NCI-H1436 (cell line): ENCODE data around the gene NMS.
"Not testable (repeated sequence)": the region's sequence is repeated elsewhere in the genome, so short reads cannot be mapped to it uniquely, and the experiment has no call there.

Experiments
- DNase-seq: peaks from one replicate; lab custom pipeline; 2025; lab: John Stamatoyannopoulos, UW

Gene NMS

GRCh38 chr2:100470182-100470581 is at the start of gene NMS:
NMS (plus strand) TSS chr2:100470482; CDS start chr2:100470489, 7 bp downstream.
- no peak for DNase-seq

DNA sequence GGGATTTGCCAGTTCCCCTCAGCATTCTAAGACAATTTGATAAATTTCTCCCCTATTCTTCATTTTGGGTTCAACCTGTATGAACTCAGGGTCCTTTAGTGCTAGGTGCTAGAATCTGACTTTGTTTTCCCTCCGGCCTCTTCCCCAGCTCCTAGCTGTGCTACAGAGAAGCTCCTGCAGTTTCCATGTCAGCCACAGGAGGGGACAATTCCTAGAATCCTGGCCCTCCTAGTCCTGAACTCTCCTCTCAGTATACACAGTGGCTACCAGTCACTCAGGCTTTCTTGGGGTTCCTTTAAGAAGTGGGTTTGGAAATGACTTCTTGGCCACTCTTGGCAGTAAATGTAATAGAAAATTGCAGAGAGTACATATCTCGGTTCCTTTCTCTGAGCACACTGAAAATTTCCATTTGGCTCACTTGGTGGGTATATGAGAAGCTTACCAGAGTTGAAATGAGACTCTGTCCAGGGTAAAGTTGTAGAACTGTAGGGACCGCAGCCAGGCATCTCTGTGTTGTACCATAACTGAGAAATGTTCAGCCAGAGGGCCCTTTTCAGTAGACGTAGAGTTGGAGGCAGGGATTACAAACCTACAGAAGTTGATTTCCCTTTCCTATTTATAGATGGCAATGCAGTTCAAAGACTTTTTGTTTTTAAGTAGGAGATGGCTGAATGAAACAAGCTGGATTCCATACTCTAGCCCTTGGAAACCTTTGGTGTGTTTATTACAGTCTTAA is 47.8 kb upstream of the NMS start:
- no peak for DNase-seq

GRCh38 chr2:100423631-100424030 is 46.7 kb upstream of the NMS start:
- DNase-seq, result no peak

- no peak for DNase-seq
Observed at GRCh38 chr2:100424277-100424875, 45.9 kb upstream of the NMS start.

DNA sequence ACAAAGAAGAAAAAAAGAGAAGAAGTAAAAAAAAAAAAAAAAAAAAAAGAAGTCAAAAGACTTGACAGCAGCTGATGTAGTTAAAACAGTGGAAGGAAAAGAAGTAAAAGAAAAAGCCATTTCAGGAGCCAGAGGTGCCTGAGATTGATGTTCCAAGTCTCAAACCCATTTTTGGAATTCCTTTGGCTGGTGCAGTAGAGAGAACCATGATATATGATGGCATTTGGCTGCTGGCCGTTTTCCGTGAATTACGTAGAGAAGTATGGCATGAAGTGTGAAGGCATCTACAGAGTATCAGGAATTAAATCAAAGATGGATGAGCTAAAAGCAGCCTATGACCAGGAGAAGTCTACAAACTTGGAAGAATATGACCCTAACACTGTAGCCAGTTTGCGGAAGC is 45.2 kb upstream of the NMS start:
- no peak for DNase-seq

GRCh38 chr2:100425573-100426383 is 44.5 kb upstream of the NMS start:
- DNase-seq, result no peak

- no peak for DNase-seq
Observed at GRCh38 chr2:100426384-100426720, 43.9 kb upstream of the NMS start.

GRCh38 chr2:100427111-100427510 is 43.2 kb upstream of the NMS start:
- no peak for DNase-seq

DNA sequence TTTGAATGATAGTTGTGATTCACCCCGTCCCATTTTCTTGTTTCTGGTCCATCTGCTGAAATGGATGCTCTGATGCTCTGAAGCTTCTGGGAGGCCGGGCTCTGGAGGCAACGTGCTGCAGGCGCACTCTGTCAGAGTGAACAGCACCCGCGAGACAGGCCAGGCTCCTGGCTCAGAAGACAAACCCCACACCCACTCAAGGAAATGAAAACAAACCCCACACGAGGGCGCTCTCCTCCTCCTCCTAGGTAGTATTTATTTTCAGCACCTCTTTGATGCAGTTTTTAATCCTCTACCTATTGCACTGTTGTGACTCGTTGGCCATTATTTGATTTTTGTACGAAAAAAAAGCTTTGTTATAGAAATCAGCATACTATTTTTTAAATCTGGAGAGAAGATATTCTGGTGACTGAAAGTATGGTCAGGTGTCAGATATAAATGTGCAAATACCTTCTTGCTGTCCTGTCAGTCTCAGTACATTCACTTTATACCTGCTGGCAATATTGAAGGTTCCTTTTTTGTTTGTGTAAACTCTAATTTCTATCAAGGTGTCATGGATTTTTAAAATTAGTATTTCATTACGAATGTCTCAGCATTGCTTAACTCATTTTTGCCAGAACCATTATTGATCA is 42.5 kb upstream of the NMS start:
- no peak for DNase-seq

- DNase-seq, result no peak
Observed at GRCh38 chr2:100429726-100430125, 40.6 kb upstream of the NMS start.

- no peak for DNase-seq
Observed at GRCh38 chr2:100437751-100438150, 32.5 kb upstream of the NMS start.

GRCh38 chr2:100446696-100447095 is 23.6 kb upstream of the NMS start:
- no peak for DNase-seq

DNA sequence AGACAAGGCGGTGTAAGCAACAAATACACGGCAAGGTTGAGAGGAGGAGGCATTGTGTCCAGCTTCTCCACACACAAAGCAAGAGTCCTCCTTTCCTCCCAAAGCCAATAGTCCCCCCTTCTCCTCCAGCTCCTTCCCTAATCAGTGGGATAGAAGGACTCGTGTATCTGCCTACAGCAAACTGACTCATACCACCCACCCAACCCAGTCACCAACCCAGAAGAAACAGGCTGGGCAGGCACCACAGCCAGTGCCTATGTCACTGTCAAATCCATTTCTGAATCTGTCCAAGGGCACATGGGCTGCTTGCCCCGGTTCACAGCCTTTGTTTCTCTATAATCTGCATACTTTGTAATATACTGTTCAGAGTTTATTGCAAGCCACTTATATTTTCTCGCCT is 19.2 kb upstream of the NMS start:
- no peak for DNase-seq

- no peak for DNase-seq
Observed at GRCh38 chr2:100451734-100452133, 18.5 kb upstream of the NMS start.

DNA sequence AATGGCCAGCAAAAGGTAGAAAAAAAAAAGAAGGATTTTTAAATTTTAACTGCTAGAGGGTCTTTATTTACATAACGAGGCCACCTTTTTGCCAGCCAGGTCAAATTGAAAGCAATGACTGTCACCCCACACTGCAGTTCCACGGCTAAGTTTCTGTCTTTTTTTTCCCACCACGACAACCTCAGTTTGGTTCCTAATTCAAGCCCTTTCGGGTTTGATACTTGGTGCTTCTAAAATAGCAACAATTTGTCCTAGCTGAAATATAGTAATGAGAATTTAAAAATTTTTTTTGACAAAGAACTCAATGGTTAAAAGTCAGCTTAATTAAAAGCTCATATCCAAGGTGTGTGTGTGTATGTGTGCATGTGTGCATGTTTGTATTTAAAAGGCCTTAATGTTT is 16.4 kb upstream of the NMS start:
- DNase-seq, result no peak

DNA sequence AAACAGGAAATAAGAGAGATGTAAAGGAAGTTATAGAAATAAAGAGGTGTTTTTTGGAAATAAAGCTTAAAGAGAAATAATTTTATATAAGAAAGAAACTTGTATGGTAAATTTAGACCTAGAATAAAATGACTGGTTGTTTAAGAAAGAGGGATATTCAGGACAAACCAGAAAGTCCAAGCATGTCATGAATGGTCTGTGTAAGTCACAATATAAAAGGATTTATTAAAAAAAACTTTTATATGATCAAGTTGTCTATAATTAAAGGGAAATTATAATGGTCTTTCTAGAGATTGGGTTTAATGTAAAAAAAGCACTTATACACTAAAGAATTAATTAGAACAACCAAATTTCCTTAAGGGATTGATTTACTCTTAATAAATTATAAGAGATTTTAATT is 13.9 kb upstream of the NMS start:
- not testable (repeated sequence) for DNase-seq

GRCh38 chr2:100460904-100461530 is 9.3 kb upstream of the NMS start:
- DNase-seq, result no peak

GRCh38 chr2:100470898-100471514 is 724 bp downstream of the NMS start:
- no peak for DNase-seq

GRCh38 chr2:100476606-100477005 is 6.3 kb downstream of the NMS start:
- no peak for DNase-seq

- no peak for DNase-seq
Observed at GRCh38 chr2:100482741-100483140, 12.5 kb downstream of the NMS start.

- no peak for DNase-seq
Observed at GRCh38 chr2:100483895-100484294, 13.6 kb downstream of the NMS start.

DNA sequence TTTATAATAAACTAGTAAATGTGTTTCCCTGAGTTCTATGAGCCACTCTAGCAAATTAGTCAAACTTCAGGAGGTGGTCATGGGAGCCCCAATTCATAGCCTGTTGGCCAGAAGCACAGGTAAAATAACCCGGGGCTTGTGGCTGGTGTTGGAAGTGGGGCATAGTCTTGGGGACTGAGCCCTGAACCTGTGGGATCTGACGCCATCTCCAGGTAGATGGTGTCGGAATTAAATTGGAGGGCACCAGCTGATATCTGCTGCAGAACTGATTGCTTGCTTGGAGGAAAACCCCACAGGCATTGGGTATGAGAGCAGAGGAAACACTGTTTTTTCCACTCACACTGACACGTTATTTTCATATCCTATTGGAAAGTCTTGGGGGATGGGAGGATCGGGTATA is 14.1 kb downstream of the NMS start:
- DNase-seq, result no peak
